DND-41 (cell line): ENCODE measurements around the gene LGALS8.

Experiments used
- CTCF ChIP-seq: IDR thresholded peaks from 2 replicates; pipeline ENCODE4 v1.5.1; 2012; ENCODE audit warnings: borderline replicate concordance, low read length, moderate library complexity, mild to moderate bottlenecking; ENCODE audit not compliant: poor library complexity, severe bottlenecking; ENCODE audit errors: extremely low read depth
- EZH2 ChIP-seq: IDR thresholded peaks from 3 replicates; pipeline ENCODE4 v1.6.1; 2012; ENCODE audit warnings: borderline replicate concordance, low read depth, mild to moderate bottlenecking, moderate library complexity, low read length, inconsistent platforms; ENCODE audit not compliant: severe bottlenecking

GRCh38 chr1:236581528-236581927, 57.7 kb downstream of the LGALS8 start:
- TF ChIP-seq CTCF (no peak), EZH2 (no peak)
